ENCODE measurements around the gene BTBD8.
A peak's percentile ranks its signal among the peaks of the same experiment; 100 is the strongest.
"Not testable (repeated sequence)": the region's sequence is repeated elsewhere in the genome, so short reads cannot be mapped to it uniquely, and the experiment has no call there.

Gene BTBD8

DNA sequence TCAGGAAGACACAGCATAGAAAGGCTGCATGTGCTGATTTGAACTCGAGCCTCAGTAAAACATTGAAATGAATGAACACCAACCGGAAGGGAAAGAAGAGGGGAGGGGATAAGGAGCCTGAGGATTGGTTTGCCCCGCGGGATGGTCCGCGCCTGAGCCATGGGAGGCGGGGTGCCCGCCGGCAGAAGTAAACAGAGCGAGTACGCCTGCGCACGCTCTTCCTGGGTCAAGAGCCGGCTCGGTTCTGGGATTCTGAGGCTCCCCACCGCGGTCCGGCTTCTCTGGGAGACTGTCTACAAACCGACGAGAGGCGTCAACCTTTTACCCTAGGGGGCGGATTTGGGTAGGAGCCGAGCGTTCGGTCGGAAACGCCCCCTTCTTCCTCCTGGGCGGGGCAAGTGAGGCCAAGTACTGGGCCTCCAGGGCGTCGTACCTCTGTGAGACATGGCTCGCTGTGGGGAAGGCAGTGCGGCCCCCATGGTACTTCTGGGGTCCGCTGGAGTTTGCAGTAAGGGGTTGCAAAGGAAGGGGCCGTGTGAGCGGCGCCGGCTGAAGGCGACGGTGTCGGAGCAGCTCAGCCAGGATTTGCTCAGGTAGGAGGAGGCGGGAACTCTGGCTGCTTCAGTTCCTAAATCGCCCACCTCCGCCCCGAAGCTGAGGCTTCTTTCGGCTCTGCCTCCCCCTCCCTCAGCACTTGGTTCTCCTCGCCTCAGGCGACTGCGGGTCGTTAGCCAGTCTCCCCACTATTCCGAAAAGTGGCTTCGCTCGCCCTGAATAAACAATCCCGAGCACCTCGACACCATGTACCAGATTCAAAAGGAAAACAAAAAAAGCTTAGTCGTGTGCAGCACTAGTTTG is at the start of gene BTBD8:
BTBD8 (plus strand) TSS at position 218 of the 858 bp plus-strand sequence; CDS start at position 445, 227 bp downstream.
- DNase-seq: peak; percentile 74

DNA sequence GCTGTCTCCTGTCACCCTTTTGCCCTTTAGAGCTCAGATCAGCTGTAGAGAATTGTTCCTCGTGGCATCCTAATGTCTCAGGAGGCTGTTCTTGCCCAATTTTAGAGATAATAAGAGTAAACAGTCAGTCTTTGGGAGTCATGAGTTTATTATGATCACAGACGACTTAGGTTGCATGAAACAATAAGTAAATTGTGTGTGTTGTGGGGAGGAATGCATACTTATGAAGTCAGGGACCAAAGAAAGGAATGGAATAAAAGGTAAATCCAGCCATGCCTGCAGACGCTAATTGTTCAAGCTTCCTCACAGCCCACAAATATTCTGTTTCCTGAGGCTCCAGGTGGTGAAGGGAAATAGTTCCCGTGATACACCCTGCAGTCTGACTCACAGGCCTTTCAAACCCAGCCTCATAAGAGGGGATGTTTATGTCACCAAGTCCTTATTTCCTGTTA is 49.5 kb upstream of the BTBD8 start:
- DNase-seq: no peak

DNA sequence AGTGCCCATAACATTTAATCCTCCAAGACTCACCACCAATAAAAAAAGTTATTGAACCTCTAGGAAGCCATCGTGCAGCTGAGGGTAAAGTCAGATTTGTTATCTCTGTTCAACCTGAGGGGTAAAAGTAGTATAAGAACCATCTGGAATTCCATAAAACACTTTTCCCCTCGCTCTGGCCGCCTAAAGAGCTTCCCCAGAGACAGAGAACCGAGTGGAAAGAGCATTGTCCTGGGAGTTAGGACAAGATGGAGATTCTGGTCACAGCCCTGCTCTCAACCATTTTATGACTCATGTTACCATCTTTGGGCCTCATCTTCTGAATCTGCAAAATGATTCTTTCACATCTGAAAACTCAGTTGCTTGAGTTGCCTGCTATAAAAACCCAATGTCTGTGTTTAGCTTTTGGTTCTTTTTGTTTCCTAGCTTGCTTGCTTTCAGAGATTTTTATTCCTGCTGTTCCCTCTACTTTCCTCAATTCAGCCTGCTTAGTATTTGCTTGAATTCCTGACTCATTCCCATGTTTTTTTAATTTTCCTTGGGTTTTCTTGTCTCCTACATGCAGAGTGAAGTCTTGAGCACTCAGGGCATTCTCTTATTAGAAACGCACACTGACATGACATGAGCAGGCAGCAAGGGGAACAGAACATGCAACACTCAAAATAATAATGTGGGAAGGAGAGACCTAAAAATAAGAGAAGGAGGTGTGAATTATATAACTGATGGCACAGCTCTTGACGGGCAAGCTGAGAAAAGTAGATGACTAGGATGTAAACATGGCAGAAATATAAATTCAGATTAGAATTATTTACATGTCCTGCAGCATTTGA is 48.6 kb upstream of the BTBD8 start:
- no peak for DNase-seq

DNA sequence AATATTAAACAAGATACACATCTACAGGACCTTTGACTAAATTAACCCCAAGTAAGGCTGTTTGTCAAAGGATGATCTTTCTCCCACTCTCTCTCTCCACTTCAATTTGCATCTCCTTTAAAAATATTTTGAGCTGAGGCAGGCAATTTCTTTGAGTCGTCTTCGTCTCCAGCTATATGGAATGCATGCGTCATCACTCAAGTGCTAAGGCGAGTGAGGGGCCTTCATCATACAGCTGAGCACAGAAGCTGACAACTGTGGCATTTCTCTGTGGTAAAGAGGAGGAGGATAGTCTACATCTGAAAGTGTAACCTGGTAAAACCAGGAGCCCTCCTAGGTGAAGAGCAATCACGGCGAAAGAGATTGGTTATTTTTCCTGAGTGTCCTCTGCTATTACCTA is 42.7 kb upstream of the BTBD8 start:
- no peak for DNase-seq

DNA sequence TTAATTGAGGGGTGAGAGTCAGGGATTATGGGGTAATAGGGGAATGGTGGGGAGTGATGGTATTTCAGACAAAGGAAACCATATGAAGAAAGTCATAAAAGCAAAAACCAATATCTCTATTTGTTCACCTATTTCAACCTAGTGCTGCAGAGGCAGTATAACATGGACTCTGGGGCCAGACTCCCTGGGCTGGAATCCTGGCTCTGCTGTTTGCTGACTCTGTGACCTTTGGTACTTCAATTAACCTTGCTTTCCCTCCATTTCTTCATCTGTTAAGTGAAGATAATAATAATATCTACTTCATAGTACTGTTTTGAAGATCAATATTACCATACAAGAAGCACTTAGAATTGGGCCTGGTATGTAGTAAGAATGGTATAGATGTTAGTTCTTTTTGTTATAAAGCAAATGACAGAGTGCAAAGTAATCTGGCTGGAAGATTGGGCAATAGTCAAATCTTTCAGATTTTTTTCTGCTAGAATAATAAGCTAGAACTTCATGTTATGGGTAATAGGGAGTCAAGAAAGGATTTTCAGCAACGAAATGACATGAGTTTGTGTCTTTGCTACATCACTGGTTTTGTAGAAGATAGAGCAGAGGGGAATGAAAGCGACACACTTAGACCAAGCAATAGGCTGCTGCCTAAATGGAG is 41.3 kb upstream of the BTBD8 start:
- DNase-seq: no peak

DNA sequence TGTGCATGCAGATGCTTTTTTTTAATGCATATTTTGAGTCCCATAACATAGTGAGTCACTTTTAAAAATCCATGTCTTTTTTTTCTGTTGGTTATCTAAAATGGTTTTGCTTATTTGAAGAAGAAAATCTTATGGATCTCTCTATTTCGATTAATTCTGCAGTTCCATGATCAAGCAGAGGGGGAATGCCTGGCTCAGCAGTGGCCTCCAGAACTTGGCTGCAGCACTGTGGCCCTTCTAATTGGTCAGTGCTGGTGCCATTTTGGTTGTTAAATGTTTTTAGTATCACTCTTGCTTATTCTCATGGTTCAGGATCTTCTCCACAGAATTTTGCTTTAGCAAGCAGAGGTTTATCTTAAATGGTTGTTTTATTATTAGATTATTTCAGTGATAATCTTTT is 39.2 kb upstream of the BTBD8 start:
- no peak for DNase-seq

DNA sequence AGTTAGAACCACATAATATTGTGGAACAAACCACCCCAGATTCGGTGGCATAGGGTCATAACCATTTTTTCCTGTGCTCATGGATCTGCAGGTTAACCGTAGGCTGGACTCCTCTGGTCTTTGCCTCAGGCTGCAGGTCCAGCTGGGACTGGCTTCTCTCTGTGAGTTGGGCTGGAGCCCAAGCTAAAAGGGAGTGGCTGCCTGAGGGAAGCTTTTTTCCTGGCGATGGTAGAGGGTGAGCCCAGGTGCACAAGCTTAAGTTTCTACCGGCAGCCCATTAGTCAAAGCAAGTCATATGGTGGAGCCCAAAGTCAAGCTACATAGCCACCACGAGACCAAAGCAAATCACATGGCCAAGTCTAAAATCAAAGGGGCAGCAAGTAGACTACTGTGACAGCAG is 36.5 kb upstream of the BTBD8 start:
- DNase-seq: no peak

DNA sequence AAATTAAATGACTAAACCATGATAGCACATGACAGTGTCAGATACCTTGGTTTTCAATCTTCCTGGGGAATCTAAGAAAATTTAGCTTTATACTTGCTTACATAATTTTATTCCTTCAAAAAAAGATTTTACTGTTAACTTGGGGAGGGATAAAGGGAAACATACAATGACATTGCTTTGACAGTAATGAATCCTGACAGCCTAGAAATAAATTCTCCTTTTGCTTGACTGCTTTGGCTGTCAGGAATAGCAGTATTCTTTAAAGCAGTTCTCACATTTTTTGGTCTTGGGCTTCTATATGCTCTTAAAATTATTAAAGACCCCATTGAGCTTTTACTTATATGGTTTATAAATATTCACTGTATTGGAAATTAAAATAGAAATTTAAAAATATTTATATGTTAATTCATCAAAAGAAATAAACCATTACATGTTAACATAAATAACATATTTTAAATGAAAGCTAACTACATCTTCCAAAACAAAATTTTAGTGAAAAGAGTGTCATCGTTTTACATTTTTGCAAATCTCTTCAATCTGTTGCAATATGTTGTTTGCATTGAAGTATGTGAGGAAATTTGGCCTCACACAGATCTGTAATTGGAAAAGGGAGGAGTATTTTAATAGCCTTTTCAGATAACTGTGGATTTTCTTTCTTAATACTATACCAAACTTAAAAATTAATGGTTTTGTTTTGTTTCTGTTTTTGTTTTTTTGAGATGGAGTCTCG is 34.2 kb upstream of the BTBD8 start:
- DNase-seq: no peak

DNA sequence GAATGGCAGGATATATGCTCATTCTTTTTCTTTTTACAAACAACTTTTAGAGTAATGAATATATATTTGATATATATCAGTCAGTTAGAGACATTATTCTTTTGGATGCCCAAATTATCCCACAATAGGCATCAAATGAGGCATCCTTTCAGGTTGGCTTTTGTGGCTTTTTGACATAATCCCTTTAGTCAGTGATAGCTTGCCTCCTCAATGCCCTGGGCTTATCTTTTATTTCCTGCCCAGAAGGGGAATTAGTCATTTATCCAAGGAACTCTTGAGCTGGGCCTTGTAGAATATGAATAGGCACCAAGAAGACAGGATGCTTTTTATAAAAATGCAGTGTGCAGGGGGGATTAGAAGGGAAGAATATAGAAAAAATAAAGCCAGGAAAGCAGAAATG is 28.2 kb upstream of the BTBD8 start:
- DNase-seq: no peak

DNA sequence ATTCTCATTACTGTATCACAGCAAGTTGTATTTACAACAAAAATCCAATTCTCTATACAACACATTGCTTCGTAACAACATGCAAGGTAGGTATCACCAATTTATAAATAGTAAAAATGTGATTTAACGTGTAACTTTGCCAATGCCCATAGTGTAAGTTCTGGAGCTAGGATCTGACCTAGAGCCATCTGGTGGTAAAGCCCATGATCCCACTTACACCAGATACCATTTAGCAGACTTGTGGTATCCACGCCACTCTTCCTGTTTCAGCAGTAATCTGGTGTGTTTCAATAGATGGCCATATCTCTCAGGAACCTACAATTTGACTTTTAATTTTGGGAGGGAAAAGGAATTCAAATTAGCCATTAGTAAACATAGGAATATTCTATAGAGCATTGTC is 15.1 kb upstream of the BTBD8 start:
- no peak for DNase-seq

DNA sequence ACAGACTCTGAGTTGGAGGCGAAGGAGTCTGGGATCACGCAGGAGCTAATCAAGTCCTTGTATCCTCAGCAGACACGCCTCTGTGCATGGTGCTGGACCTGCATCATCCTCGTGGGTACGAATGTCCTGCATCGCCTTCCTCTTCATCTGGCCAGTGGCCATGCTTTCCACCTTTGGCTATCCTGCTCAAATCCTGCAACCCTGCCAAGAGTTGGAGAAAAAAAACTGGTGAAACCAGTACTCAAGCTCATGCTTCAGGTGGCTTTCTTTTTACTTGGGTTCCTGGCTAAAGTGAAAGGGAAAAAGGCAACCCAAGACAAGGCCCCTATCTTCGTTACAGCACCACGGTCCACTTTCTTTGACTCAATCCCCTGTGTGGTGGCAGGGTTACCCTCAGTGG is 13.8 kb upstream of the BTBD8 start:
- DNase-seq: no peak

DNA sequence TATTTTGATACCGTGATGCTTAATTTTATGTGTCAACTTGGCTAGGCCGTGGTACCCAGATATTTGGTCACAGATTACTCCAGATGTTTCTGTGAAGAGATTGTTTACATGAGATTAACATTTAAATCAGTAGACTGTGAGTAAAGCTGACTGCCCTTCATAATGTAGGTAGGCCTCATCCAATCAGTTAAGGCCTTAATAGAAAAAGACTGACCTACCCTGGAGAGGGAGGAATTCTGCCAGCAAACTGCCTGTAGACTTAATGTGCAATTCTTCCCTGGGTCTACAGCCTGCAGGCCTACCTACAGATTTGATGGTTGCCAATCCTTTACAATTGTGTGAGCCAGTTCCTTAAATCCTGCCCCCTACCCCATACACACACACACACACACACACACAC is 9.3 kb upstream of the BTBD8 start:
- DNase-seq: no peak

DNA sequence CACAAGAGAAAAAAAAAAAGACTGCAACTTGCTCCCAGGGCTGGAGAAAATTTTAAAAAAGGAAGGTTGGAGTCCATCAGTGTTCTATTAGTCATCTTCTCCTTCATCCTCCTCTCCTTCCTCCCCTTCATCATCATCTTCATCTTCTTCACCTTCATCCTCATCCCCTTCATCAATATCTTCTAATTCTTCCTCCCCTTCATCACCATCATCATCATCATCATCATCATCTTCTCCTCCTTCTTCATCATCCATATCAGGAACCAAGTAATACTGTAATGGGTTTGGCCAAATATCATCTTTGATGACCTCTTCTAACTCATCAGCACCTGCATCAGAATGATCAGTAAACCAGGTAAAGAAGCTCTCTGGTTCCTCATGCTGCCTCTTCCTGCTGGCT is 5.7 kb upstream of the BTBD8 start:
- DNase-seq: not testable (repeated sequence)

DNA sequence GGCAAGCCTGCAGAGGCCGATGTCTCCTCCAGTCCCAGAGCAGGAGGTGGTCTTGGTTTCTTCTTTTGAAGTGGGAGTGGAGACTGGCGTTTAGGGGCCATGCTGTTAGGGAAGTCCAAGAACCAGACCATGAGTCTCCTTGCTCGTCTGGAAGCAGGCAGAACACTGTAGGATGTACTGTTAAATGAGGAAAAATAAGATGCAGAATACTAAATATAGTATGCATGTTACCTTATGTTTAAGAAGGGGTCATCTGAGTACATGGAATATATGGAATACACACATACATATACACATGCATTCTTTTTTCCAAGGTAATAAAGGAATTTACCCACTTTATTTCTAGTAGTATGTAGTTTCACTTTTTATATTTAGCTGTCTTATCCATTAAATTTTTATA is 4.8 kb upstream of the BTBD8 start, which contains the start of gene SETSIP:
SETSIP (minus strand) TSS at position 101 of the 400 bp plus-strand sequence; CDS start at position 101, 0 bp downstream.
- DNase-seq: no peak

DNA sequence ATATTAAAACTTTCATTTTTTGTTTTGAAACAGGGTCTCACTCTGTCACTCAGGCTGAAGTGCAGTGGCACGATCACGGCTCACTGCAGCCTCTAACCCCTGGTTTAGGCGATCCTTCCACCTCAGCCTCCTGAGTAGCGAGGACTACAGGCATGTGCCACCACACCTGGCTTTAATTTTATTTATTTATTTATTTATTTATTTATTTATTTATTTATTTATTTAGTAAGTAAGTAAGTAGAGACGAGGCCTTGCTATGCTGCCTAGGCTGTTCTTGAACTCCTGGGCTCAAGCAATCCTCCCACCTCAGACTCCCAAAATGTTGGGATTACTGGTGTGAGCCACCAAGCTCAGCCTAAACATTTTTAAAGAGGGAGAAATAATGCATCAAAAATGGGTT is 3.8 kb upstream of the BTBD8 start:
- DNase-seq: no peak

DNA sequence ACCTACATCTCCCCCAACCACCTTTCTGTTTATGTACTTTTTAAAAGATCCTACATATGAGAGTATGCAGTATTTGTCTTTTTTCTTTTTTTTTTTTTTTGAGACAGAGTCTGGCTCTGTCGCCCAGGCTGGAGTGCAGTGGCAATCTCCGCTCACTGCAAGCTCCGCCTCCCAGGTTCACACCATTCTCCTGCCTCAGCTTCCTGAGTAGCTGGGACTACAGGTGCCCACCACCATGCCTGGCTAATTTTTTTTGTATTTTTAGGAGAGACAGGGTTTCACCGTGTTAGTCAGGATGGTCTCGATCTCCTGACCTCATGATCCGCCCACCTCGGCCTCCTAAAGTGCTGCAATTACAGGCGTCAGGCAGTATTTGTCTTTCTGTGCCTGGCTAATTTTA is 2.1 kb upstream of the BTBD8 start:
- not testable (repeated sequence) for DNase-seq

DNA sequence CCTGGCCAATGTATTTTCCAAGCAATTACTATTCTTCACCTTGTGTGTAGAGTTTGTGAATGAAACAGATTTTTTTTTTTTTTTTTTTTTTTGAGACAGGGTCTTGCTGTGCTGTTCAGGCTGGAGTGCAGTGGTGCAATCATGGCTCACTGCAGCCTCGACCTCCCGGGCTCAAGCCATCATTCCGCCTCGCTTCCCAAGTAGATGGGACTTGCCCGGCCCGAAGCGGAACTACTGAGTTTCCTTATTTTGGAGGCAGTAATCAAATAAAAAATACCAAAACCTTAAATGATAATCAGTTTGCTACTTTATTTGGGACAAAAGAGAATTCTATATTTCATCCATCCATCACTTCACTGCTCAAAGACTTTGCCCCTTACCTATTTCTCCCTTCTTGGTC is 704 bp upstream of the BTBD8 start:
- no peak for DNase-seq

DNA sequence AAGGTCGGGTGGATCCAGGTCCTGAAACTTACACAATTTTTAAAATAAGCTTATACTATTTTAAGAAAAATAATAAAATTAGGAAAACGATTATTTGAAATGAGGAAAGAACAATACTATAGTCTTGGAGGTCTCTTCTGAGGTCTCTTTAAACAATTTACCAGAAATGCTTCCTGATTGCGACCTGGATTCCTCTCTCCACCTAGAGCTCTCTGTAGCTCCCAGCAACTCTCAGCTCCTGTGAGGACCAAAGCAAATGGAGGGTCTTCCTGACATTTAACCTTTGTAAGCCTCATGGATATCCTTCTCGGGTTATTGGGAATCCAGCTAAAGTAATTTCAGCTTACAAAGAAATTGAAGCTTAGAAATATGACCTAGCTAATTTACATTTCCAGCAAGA is 886 bp downstream of the BTBD8 start:
- no peak for DNase-seq

DNA sequence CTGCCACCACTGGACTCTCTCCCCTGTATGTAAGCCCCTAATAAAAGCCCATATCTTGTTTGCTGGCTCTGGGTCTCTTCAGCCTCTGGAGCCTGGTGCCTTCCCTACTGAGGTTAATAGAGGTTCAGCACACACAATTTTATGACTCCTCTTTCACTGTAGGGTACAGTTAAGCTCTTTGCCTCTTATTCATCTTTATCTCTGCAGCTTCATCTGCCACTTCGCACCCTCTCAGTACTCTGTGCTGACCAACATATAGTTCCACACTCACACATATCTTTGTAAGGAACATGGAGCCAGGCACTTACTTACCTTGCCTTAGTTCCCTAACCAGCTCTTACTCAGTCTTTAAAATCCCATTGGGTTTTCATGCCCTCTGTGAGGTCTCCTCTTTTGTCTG is 4.5 kb downstream of the BTBD8 start:
- no peak for DNase-seq

DNA sequence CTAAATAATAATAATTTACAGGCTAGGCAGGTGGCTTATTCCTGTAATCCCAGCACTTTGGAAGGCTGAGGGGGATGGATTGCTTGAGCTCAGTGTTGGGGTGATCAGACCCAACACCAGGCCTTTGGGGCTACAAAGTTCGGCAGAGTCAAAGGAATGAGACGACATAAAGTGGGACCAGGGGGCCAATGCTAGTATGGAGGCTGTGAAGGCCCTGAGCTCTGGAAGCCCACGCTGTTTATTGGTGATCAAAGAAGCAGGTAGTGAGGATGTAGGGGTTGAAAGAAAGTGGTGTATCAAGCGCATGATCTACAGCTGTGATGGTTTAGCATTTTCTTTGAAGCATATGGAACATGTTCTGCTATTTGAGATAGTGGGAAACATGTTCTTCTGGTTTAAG is 5.6 kb downstream of the BTBD8 start:
- no peak for DNase-seq

DNA sequence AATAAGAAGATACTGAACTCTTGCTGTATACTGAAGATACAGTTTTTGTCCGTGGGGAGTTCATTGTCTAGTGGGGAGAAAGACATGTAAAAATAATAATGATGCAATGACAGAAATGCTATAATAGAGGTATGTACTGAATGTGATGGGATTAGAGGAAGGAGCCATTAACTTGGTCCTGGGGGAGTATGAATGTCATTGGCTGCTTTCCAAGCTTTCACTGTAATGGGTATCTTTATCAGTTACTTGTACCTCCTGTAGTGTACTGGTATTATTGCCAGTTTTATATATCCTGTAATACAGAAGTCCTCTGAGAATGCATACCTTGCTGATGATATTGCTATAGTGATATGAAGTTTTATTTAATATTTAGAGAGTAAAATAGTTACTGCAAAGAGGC is 7.4 kb downstream of the BTBD8 start:
- no peak for DNase-seq

DNA sequence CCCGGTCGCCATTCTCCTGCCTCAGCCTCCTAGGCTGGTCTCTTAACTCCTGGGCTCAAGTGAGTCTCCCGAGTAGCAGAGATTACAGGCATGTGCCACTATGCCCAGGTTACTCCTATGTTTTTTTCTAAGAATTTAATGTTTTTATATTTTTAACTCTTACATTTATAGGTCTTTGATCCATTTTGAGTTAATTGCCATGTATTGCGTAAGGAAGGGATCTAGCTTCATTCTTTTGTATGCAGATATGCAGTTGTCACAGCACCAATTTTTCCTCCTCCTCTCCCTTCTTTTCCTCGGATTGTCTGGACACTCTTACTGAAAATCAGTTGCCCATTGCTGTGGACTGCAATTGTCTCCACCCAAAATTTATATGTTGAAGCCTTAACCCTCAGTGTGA is 11.5 kb downstream of the BTBD8 start:
- DNase-seq: no peak

DNA sequence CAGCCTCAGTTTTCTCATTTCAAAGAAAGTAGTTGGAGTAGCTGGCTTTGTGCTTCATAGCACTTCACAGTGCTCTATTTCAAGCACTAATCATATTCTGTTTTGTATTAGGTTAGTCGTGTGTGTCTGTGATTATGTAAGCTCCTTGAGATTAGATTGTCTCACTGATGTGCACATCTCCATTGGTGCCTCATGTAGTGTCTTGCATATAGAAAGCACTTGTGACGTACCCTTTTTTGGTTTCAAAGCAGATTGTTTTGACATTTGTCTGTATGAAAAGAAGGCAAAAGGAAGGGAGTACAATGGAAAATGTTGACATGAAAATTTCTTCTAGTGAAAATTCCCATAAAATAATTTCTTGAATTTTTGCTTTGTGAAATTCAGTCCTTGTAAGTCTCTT is 13.9 kb downstream of the BTBD8 start:
- DNase-seq: no peak
